Activated CD4-positive, alpha-beta T cell treated with anti-CD3 and anti-CD28 coated beads for 36 hours (primary cell): ENCODE measurements around the gene RIMBP2. TPM values are rescaled to one million over a fixed set of nuclear protein-coding genes. Genes with fewer than 3 reads are reported as not detected.

Experiments used
- ATAC-seq: fragments of 200-7000 bp; cut with Tn5 transposase; one replicate; pipeline ENCODE4 v1.10.0; 2021; ENCODE audit warnings: mild to moderate bottlenecking, moderate library complexity
- CTCF ChIA-PET: fragments of 350-600 bp; sonication (Branson Sonifier 250); formaldehyde crosslinking; loops from one replicate; lab custom pipeline; 2021; ENCODE audit warnings: antibody characterized with exemption; lab: Charles Lee
- POLR2A ChIA-PET: fragments of 350-600 bp; sonication (Branson Sonifier 250); formaldehyde crosslinking; loops from one replicate; lab custom pipeline; 2021; ENCODE audit warnings: antibody characterized with exemption, inconsistent platforms; lab: Charles Lee
- DNase-seq: peaks from one replicate; pipeline ENCODE4 v3.0.0-alpha.2; 2020
- H3K27ac Mint-ChIP-seq: one replicate; pipeline ENCODE4 v1.8.0; 2021; ENCODE audit warnings: mixed read lengths
- H3K27me3 Mint-ChIP-seq: one replicate; pipeline ENCODE4 v1.8.0; 2021; ENCODE audit warnings: mixed read lengths
- H3K36me3 Mint-ChIP-seq: one replicate; pipeline ENCODE4 v1.8.0; 2021; ENCODE audit warnings: low read depth, mixed read lengths
- H3K4me1 Mint-ChIP-seq: one replicate; pipeline ENCODE4 v1.8.0; 2021; ENCODE audit warnings: mixed read lengths
- H3K4me3 Mint-ChIP-seq: one replicate; pipeline ENCODE4 v1.8.0; 2021; ENCODE audit warnings: mild to moderate bottlenecking, moderate library complexity, mixed read lengths
- H3K9me3 Mint-ChIP-seq: one replicate; pipeline ENCODE4 v1.8.0; 2021; ENCODE audit warnings: low read depth, mixed read lengths
- intact Hi-C, 2 experiments: fragments of 100-400 bp; cut with DNase I in 1 of 2; cut with micrococcal nuclease in 1 of 2; formaldehyde crosslinking; loops; one replicate each; pipeline versions ENCODE4 v1.14.2 to v1.15.1; 2022 to 2024; cut with DNase I, micrococcal nuclease
- total RNA-seq, 2 experiments: library from RNA; stranded (reverse); gene quantifications; one replicate each; pipeline ENCODE4 v1.2.3, GENCODE V29; 2021

Gene RIMBP2
- total RNA-seq, 2 experiments from 2014 or later, result not detected

DNA sequence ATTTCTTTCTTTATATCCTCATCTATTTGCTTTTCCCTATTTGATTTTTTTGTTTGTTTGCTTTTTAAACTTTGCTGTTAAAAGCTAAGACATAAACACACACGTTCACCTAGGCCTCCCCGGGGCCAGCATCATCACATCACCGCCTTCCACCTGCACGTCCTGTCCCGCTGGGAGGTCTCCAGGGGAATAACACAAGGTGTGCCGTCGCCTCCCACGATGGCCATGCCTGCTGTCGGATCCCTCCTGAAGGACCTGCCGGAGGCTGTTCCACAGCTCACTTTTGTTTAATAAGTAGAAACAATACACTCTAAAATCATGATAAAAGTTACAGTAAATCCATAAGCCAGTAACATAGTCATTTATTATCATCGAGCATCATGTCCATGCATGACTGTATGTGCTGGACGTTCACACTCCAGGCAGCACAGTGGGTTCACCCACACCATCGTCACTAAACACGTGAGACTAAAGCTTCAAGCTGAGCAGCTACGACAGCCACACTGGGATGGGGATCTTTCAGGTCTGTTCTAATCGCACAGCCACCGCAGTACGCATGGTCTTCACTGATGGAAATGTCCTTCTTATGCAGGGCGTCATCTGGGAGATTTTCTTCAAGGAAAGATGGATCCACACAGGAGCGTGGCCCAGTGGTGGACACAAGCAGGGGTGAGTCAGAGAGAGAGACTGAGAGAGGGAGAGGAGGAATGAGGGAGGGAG lies 3.6 kb downstream of the RIMBP2 start:
- no peak for ATAC-seq
- intact Hi-C loops, result no loop called here
- H3K9me3 Mint-ChIP-seq, result no peaks in the 10 kb centered on the region
- H3K4me3 Mint-ChIP-seq, result no peak overlapping the region
- no peak overlapping the region for H3K27ac Mint-ChIP-seq
- H3K36me3 Mint-ChIP-seq, result no peaks in the 10 kb centered on the region
- no peak for DNase-seq
- ChIA-PET CTCF (no interaction called here), POLR2A (no interaction called here)
- H3K4me1 Mint-ChIP-seq, result peaks cover 5% of the 10 kb centered on the region
- H3K27me3 Mint-ChIP-seq, result peaks cover 46% of the 10 kb centered on the region

DNA sequence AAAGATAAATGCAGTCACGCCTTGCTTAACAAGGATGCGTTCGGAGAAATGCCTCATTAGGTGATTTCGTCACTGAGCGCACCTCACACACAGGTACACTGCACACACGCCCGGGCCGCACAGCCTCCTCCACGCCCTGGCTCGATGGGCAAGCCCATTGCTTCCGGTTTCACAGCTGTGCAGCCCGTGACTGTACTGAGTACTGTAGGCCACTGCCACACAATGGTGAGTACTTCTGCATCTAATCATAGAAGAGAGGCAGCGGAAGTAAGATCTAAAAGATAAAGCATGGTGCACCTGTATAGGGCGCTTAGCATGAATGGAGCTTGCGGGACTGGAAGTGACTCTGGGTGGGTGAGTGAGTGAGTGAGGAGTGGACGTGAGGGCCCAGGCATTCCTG lies 4.3 kb downstream of the RIMBP2 start:
- H3K9me3 Mint-ChIP-seq, result no peaks in the 10 kb centered on the region
- H3K4me3 Mint-ChIP-seq, result no peak overlapping the region
- intact Hi-C loops, result no loop called here
- H3K27me3 Mint-ChIP-seq, result peaks cover 40% of the 10 kb centered on the region
- no peaks in the 10 kb centered on the region for H3K36me3 Mint-ChIP-seq
- no peak for DNase-seq
- no peak for ATAC-seq
- H3K4me1 Mint-ChIP-seq, result peaks cover 5% of the 10 kb centered on the region
- CTCF ChIA-PET, result no interaction called here
- no peak overlapping the region for H3K27ac Mint-ChIP-seq
- POLR2A ChIA-PET, result no interaction called here

DNA sequence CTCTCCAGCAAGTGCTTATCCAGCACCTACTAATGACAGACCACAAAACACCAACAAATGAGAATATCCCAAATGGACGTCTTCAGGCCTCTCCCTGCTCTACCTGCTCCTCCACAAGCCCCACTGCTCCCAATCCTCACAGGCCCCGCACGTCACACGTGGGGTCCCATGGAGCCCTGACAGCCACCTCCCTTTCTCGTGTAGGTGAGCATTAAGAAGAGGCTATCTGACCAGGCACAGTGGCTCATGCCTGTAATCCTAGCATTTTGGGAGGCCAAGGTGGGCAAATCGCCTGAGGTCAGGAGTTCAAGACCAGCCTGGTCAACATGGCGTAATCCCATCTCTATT lies 5.4 kb downstream of the RIMBP2 start:
- ChIA-PET POLR2A (no interaction called here), CTCF (no interaction called here)
- Mint-ChIP-seq H3K27ac (no peak overlapping the region), H3K4me1 (peaks cover 3% of the 10 kb centered on the region), H3K4me3 (no peak overlapping the region), H3K36me3 (no peaks in the 10 kb centered on the region), H3K9me3 (no peaks in the 10 kb centered on the region), H3K27me3 (peaks cover 31% of the 10 kb centered on the region)
- ATAC-seq (no peak), DNase-seq (no peak)
- intact Hi-C loops, result no loop called here

DNA sequence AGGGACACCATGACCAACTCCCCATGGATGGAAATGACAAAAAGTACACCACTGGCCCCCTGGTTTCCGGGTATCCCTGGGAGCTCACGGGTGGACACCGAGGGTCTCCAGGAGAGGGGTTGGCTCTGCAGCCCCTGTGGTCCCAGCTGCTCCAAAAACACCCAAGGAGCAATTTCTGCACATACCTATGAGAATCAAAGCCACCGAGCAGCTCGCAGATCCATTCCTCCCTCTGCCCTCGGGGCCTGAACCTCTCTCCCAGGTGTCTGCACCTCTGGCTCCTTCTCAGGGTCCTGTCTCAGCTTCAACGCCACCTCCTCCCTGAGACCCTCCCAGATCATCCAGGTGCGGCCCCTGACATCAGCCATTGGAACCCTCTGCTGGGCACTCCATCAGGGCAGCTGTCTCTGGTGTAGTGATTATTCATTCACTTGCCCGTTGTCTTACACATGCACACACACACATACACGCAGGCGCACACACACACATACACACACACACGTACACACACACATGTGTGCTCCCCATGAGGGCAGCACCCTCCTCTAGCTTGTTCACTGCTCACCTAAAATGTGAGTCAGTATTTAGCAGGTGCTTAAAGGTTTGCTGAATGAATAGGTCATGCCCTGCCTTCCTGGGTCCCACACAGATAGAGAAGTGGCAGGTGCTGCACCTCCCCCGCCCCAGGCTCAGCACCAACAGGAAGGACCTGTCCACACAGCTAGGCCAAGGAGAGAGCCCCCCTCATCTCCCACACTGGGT lies 5.9 kb downstream of the RIMBP2 start:
- peaks cover 30% of the 10 kb centered on the region for H3K27me3 Mint-ChIP-seq
- H3K4me3 Mint-ChIP-seq, result no peak overlapping the region
- no peak for DNase-seq
- peaks cover 3% of the 10 kb centered on the region for H3K4me1 Mint-ChIP-seq
- no peaks in the 10 kb centered on the region for H3K36me3 Mint-ChIP-seq
- H3K27ac Mint-ChIP-seq, result no peak overlapping the region
- ChIA-PET CTCF (no interaction called here), POLR2A (no interaction called here)
- H3K9me3 Mint-ChIP-seq, result no peaks in the 10 kb centered on the region
- no peak for ATAC-seq
- intact Hi-C loops, result no loop called here

DNA sequence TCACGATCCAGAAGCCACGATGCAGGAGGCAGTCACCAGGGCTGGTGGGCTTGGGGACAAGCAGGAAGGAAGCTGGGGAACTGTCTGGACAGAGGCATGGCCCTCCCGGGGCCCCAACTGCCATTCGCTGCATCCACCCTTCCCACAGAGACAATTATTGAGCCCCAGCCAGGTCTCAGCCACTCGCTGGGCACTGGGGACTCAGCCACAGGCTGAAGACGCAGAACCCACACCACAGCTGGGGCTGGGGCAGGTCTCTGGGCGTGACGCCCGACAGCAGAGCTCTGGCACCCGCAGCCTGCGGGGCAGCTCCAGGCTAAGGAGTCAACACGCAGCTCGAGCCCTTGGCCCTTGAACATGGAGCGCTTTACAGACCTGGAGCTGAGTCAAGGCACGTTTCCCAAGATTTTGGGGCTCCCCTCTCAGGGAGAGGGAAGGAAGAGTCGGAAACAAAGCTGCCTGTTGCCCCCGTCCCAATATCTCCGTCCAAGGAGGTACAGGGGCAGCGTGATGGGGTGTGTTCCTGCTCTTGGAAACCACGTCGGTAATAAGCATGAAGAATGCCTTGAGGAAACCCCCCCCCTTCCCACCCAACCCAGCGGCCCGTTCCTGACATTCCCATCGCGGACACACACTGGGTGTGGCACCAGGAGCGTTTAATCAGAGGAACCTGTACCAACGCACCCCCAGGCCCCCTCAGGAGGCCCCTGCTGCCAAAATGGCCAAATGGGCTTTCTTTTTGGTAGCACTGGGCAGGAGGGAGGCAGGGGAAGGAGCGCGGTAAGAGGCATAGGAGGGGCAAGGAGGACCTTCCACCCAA lies 6.7 kb downstream of the RIMBP2 start:
- ChIA-PET CTCF (no interaction called here), POLR2A (no interaction called here)
- DNase-seq, result no peak
- no peaks in the 10 kb centered on the region for H3K9me3 Mint-ChIP-seq
- no peaks in the 10 kb centered on the region for H3K36me3 Mint-ChIP-seq
- H3K4me1 Mint-ChIP-seq, result no peaks in the 10 kb centered on the region
- ATAC-seq, result no peak
- intact Hi-C loops, result no loop called here
- no peak overlapping the region for H3K27ac Mint-ChIP-seq
- peaks cover 27% of the 10 kb centered on the region for H3K27me3 Mint-ChIP-seq
- no peak overlapping the region for H3K4me3 Mint-ChIP-seq

DNA sequence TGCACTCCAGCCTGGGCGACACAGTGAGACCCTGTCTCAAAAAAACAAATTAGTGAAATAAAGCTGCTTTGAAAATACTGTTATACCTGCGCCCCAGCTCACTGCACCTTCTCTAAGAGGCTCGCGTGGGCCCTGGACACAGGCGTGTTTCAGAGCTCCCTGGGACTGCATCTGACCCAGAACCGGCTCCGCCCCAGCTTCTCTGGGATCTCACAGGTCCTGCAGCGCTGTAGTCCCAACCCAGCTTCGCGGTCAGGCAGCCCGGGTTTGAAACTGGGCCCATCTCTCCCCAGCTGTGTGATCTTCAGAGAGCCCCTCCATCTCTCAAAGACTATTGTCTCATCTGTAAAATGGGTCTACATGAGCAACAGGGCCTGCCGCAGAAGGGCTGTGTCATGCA lies 7.5 kb downstream of the RIMBP2 start:
- DNase-seq (no peak), ATAC-seq (no peak)
- intact Hi-C loops, result no loop called here
- H3K27me3 Mint-ChIP-seq, result peaks cover 23% of the 10 kb centered on the region
- H3K9me3 Mint-ChIP-seq, result no peaks in the 10 kb centered on the region
- no peak overlapping the region for H3K4me3 Mint-ChIP-seq
- CTCF ChIA-PET, result interaction anchor here (0.8 kb wide), 1 partner anchor 119 kb away, joined by 4 read pairs; no protein-coding TSS in a partner anchor
- H3K36me3 Mint-ChIP-seq, result no peaks in the 10 kb centered on the region
- H3K27ac Mint-ChIP-seq, result no peak overlapping the region
- H3K4me1 Mint-ChIP-seq, result no peaks in the 10 kb centered on the region
- POLR2A ChIA-PET, result no interaction called here

GRCh38 chr12:130707571-130707891 lies 8.6 kb downstream of the RIMBP2 start:
- no peaks in the 10 kb centered on the region for H3K9me3 Mint-ChIP-seq
- no peak for ATAC-seq
- intact Hi-C loops, result no loop called here
- no peak overlapping the region for H3K27ac Mint-ChIP-seq
- peaks cover 14% of the 10 kb centered on the region for H3K27me3 Mint-ChIP-seq
- no peaks in the 10 kb centered on the region for H3K36me3 Mint-ChIP-seq
- POLR2A ChIA-PET, result no interaction called here
- no peak for DNase-seq
- H3K4me3 Mint-ChIP-seq, result no peak overlapping the region
- CTCF ChIA-PET, result no interaction called here
- H3K4me1 Mint-ChIP-seq, result no peaks in the 10 kb centered on the region

DNA sequence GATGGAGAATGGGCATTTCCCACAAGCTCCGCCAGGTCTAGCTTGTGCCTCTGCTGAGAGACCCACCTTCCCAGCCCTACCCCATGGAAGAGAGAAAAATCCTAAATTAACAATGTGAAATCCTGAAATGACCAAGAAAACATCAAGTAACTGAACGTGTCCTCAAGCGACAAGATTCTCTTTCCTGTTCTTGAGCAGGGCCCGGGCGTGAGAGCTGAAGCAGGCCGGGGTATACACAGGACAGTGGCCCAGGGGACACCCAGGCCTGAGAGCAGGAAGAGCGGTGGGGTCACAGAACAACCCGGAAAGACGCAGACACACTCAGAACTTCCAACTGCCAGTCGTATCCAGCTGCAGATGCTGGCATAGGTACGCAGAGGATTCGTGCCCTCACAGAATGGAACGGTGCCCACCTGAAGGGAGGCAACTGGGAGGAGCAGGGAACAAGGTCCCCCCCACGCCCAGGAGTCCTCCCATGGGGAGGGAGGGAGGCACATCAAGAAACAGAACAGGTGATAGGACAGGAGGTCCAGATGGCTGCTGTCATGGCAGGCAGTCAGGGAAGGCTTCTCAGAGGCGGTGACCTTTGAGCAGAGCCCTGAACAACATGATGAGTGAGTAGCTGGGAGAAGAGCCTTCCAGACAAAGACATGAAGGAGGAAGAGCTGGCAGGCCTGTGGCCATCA lies 9.1 kb downstream of the RIMBP2 start:
- CTCF ChIA-PET, result no interaction called here
- peaks cover 10% of the 10 kb centered on the region for H3K27me3 Mint-ChIP-seq
- ATAC-seq (no peak), DNase-seq (no peak)
- no peak overlapping the region for H3K4me3 Mint-ChIP-seq
- POLR2A ChIA-PET, result no interaction called here
- H3K36me3 Mint-ChIP-seq, result no peaks in the 10 kb centered on the region
- H3K4me1 Mint-ChIP-seq, result no peaks in the 10 kb centered on the region
- H3K27ac Mint-ChIP-seq, result no peak overlapping the region
- H3K9me3 Mint-ChIP-seq, result no peaks in the 10 kb centered on the region
- intact Hi-C loops, result no loop called here

DNA sequence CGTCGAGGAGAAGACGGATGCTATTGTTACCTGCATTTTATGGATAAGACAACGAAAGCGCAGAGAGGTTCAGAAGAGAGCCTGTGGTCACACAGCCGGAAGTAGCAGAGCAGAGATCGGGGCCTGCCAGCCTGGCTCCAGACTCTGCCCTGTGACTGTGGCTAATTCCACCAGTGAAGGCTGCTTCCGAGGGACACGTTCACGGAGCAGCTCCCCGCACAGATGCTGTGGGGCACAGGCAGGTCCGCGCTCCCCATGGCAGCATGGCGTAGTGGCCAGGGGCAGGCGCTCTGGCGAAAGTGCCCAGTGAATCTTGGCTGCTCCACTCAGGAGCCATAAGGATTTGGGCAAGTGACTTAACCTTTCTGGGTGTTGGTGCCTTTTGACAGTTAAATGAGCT lies 9.8 kb downstream of the RIMBP2 start:
- ChIA-PET POLR2A (no interaction called here), CTCF (no interaction called here)
- DNase-seq, result no peak
- Mint-ChIP-seq H3K4me3 (no peak overlapping the region), H3K27me3 (peaks cover 6% of the 10 kb centered on the region), H3K4me1 (no peaks in the 10 kb centered on the region), H3K36me3 (no peaks in the 10 kb centered on the region), H3K9me3 (no peaks in the 10 kb centered on the region), H3K27ac (no peak overlapping the region)
- intact Hi-C loops, result no loop called here
- no peak for ATAC-seq

DNA sequence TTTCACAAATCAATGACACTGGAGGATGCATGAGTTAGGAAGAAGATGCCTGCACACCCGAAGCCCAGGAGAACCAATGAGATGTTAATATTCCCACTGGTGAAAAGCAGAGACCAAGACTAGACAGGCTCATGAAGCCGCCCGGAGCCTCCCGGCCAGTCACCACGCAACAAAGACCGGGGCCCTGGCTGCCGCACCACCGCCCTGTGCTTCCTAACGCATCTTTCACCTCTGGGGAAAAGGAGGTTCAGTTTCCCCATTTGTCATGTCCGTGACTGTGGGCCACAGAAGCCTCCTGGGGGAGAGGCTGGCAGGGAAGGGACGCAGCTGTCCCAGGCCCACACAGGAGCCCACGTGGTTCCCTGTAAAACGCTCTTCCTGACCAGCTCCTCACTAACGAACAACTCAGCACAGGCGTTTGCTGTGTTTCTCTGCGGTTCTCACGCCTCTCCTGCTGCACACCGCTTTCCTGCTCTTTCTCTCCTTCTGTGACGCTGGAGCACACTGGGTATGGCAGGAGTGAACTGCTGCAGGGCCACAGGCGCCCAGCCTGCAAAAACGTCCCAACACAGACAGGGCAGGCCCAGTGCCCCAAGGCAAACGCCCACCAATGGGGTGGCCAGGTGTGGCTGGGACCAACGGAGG lies 10.8 kb downstream of the RIMBP2 start:
- Mint-ChIP-seq H3K9me3 (no peaks in the 10 kb centered on the region), H3K27me3 (peaks cover 2% of the 10 kb centered on the region), H3K4me1 (no peaks in the 10 kb centered on the region), H3K36me3 (no peaks in the 10 kb centered on the region), H3K4me3 (no peak overlapping the region), H3K27ac (no peak overlapping the region)
- DNase-seq, result no peak
- ATAC-seq, result no peak
- POLR2A ChIA-PET, result no interaction called here
- CTCF ChIA-PET, result no interaction called here
- intact Hi-C loops, result no loop called here

- intact Hi-C loops, result no loop called here
- H3K4me1 Mint-ChIP-seq, result no peaks in the 10 kb centered on the region
- no peaks in the 10 kb centered on the region for H3K36me3 Mint-ChIP-seq
- ChIA-PET CTCF (no interaction called here), POLR2A (no interaction called here)
- H3K27ac Mint-ChIP-seq, result no peak overlapping the region
- ATAC-seq, result no peak
- H3K9me3 Mint-ChIP-seq, result no peaks in the 10 kb centered on the region
- H3K4me3 Mint-ChIP-seq, result no peak overlapping the region
- no peaks in the 10 kb centered on the region for H3K27me3 Mint-ChIP-seq
- no peak for DNase-seq
Observed at GRCh38 chr12:130704606-130705005, 11.5 kb downstream of the RIMBP2 start.
